ENCODE results near the gene KCTD3. TPM values are rescaled to one million over a fixed set of nuclear protein-coding genes. Genes with fewer than 3 reads are reported as not detected.

The KCTD3 gene
- total RNA-seq, 1 experiment from 2014 or later: 90.3 TPM

DNA sequence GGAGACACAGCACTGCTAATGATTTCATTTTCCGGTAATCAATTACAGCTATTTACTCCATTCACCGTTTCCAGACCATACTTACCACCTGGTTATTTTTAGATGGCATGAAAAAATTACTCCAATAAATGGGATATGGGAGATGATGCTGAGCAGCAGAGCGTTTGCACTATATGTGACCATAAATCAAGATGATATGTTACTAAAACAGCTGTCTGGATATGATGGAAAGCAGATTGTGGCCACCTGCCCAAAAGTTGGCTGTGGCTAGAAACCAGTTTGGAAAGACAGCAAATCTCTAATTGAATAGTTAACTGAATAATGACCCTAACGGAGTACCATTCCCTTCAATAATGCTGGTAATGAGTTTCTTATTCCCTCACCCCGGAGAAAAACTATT, 22.5 kb upstream of the KCTD3 start:
- H3K27ac Mint-ChIP-seq (ENCODE audit: low read depth, unreplicated experiment): no peak overlapping the region
- TF ChIP-seq, protein P1, sequence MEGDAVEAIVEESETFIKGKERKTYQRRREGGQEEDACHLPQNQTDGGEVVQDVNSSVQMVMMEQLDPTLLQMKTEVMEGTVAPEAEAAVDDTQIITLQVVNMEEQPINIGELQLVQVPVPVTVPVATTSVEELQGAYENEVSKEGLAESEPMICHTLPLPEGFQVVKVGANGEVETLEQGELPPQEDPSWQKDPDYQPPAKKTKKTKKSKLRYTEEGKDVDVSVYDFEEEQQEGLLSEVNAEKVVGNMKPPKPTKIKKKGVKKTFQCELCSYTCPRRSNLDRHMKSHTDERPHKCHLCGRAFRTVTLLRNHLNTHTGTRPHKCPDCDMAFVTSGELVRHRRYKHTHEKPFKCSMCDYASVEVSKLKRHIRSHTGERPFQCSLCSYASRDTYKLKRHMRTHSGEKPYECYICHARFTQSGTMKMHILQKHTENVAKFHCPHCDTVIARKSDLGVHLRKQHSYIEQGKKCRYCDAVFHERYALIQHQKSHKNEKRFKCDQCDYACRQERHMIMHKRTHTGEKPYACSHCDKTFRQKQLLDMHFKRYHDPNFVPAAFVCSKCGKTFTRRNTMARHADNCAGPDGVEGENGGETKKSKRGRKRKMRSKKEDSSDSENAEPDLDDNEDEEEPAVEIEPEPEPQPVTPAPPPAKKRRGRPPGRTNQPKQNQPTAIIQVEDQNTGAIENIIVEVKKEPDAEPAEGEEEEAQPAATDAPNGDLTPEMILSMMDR (IDR thresholded peaks at IDR 0.05; ENCODE audit: unreplicated experiment): no peak
- DNase-seq (ENCODE audit: unreplicated experiment): no peak
- no TSS peak for BruUV-seq (replicated peaks)
- no peaks in the 10 kb centered on the region for H3K36me3 Mint-ChIP-seq (ENCODE audit: insufficient read depth, unreplicated experiment)
- intact Hi-C loops (cut with micrococcal nuclease): no loop called here
- no peak overlapping the region for H3K4me3 Mint-ChIP-seq (ENCODE audit: unreplicated experiment)
- ChIA-PET CTCF (interaction anchor here (0.5 to 2.6 kb wide), 7 partner anchors 18 to 1325 kb away, joined by 3 to 10 read pairs (median 3); no protein-coding TSS in a partner anchor), POLR2A (interaction anchor here (1.2 to 8.2 kb wide), 3 partner anchors 10 to 23 kb away, joined by 3 to 117 read pairs (median 3); partner anchors contain the start of gene KCTD3)
- peaks cover 30% of the 10 kb centered on the region for H3K4me1 Mint-ChIP-seq (ENCODE audit: insufficient read depth, unreplicated experiment)
- no peaks in the 10 kb centered on the region for H3K27me3 Mint-ChIP-seq (ENCODE audit: insufficient read depth, unreplicated experiment)
- no peaks in the 10 kb centered on the region for H3K9me3 Mint-ChIP-seq (ENCODE audit: unreplicated experiment)

DNA sequence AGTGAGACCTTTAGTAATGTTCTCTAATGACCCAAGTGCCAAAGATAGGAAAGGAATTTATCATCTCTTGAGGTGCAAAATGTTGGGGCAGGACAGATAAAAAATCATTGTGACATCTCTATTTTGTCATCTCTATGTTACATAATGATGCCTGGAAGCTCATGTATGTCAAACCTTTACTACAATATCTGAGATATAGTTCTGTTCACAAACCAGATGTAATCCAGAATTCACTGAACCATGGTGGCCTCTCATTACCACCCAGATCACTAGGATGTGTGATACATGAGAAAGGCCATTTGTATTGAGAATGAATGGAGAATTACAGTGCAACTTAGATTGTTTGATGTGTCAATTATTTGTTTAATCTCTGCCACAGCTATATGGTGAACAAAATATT, 22.0 kb upstream of the KCTD3 start:
- H3K27ac Mint-ChIP-seq (ENCODE audit: low read depth, unreplicated experiment): no peak overlapping the region
- H3K9me3 Mint-ChIP-seq (ENCODE audit: unreplicated experiment): no peaks in the 10 kb centered on the region
- no peaks in the 10 kb centered on the region for H3K36me3 Mint-ChIP-seq (ENCODE audit: insufficient read depth, unreplicated experiment)
- BruUV-seq (replicated peaks): no TSS peak
- no peaks in the 10 kb centered on the region for H3K27me3 Mint-ChIP-seq (ENCODE audit: insufficient read depth, unreplicated experiment)
- H3K4me3 Mint-ChIP-seq (ENCODE audit: unreplicated experiment): no peak overlapping the region
- peaks cover 25% of the 10 kb centered on the region for H3K4me1 Mint-ChIP-seq (ENCODE audit: insufficient read depth, unreplicated experiment)
- ChIA-PET CTCF (interaction anchor here (0.5 to 1.5 kb wide), 4 partner anchors 15 to 885 kb away, joined by 3 read pairs; no protein-coding TSS in a partner anchor), POLR2A (interaction anchor here (0.6 to 8.2 kb wide), 2 partner anchors 23 to 1267 kb away, joined by 3 to 117 read pairs; partner anchors contain the start of gene KCTD3)
- DNase-seq (ENCODE audit: unreplicated experiment): no peak
- intact Hi-C loops (cut with micrococcal nuclease): no loop called here
- TF ChIP-seq, protein P1 (IDR thresholded peaks at IDR 0.05; ENCODE audit: unreplicated experiment): no peak

DNA sequence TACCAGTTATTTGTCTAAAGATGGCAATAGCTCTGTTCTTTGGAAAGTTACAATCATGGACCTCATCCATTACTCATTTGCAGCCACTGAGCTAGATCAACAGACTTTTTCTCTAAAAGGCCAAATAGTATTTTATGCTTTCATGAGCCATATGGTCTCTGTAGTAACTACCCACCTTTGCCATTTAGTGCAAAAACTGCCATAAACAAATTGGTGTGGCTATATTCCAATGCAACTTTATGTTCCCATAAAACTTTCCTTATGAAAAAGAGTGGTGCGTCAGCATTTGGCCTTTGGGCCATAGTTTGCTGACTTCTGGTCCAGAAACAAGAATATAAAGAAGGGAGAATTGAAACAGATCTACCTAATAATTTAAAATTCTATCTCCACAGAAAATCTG, 20.1 kb upstream of the KCTD3 start:
- H3K27ac Mint-ChIP-seq (ENCODE audit: low read depth, unreplicated experiment): no peak overlapping the region
- no peak overlapping the region for H3K4me3 Mint-ChIP-seq (ENCODE audit: unreplicated experiment)
- DNase-seq (ENCODE audit: unreplicated experiment): no peak
- H3K36me3 Mint-ChIP-seq (ENCODE audit: insufficient read depth, unreplicated experiment): no peaks in the 10 kb centered on the region
- CTCF ChIA-PET: interaction anchor here (1.0 kb wide), 1 partner anchor 16 kb away, joined by 3 read pairs; no protein-coding TSS in a partner anchor
- no peaks in the 10 kb centered on the region for H3K27me3 Mint-ChIP-seq (ENCODE audit: insufficient read depth, unreplicated experiment)
- peaks cover 11% of the 10 kb centered on the region for H3K4me1 Mint-ChIP-seq (ENCODE audit: insufficient read depth, unreplicated experiment)
- intact Hi-C loops (cut with micrococcal nuclease): no loop called here
- TF ChIP-seq, protein P1 (IDR thresholded peaks at IDR 0.05; ENCODE audit: unreplicated experiment): no peak
- POLR2A ChIA-PET: no interaction called here
- no TSS peak for BruUV-seq (replicated peaks)
- H3K9me3 Mint-ChIP-seq (ENCODE audit: unreplicated experiment): no peaks in the 10 kb centered on the region

DNA sequence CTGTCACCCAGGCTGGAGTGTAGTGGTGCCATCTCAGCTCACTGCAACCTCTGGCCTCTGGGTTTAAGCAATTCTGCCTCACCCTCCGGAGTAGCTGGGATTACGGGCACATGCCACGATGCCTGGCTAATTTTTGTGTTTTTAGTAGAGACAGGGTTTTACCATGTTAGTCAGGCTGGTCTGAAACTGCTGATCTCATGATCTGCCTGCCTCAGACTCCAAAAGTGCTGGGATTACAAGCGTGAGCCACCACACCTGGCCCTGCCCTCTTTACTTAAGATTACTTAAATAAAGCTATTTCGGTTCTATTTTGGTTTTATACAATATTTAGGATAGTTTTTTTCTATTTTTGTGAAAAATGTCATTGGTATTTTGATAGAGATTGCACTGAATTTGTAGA, 15.3 kb upstream of the KCTD3 start:
- Mint-ChIP-seq H3K4me3 (ENCODE audit: unreplicated experiment) (no peak overlapping the region), H3K36me3 (ENCODE audit: insufficient read depth, unreplicated experiment) (no peaks in the 10 kb centered on the region), H3K27ac (ENCODE audit: low read depth, unreplicated experiment) (no peak overlapping the region), H3K9me3 (ENCODE audit: unreplicated experiment) (peaks cover 16% of the 10 kb centered on the region), H3K27me3 (ENCODE audit: insufficient read depth, unreplicated experiment) (no peaks in the 10 kb centered on the region), H3K4me1 (ENCODE audit: insufficient read depth, unreplicated experiment) (no peaks in the 10 kb centered on the region)
- POLR2A ChIA-PET: interaction anchor here (1.2 kb wide), 1 partner anchor 15 kb away, joined by 3 read pairs; the partner anchor contains the start of gene KCTD3
- DNase-seq (ENCODE audit: unreplicated experiment): no peak
- intact Hi-C loops (cut with micrococcal nuclease): no loop called here
- no TSS peak for BruUV-seq (replicated peaks)
- CTCF ChIA-PET: interaction anchor here (0.6 kb wide), 2 partner anchors 41 to 370 kb away, joined by 3 to 4 read pairs; no protein-coding TSS in a partner anchor
- TF ChIP-seq, protein P1 (IDR thresholded peaks at IDR 0.05; ENCODE audit: unreplicated experiment): no peak

All from MCF 10A (cell line).